Activated CD8-positive, alpha-beta memory T cell treated with anti-CD3 and anti-CD28 coated beads for 48 hours (primary cell): Measurements from ENCODE around the gene DMD.
"Not testable (repeated sequence)": the region's sequence is repeated elsewhere in the genome, so short reads cannot be mapped to it uniquely, and the experiment has no call there.

Experiments
- DNase-seq, 3 experiments: peaks; one replicate each; pipeline ENCODE4 v3.0.0-alpha.2; 2020; ENCODE audit warnings: low read depth in 2 of 3, low spot score in 2 of 3

Gene DMD

DNA sequence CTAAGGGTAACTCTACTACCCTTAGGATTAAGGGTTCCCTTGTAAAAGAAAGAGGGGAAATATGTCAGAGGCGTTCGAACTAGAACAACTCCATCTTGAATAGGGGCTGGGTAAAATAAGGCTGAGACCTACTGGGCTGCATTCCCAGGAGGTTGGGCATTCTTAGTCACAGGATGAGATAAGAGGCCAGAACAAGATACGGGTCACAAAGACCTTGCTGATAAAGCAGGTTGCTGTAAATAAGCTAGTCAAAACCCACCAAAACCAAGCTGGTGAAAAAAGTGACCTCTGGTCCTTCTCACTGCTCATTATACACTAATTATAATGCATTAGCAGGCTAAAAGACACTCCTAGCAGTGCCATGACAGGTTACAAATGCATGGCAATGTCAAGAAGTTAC lies 922.0 kb downstream of the DMD start:
- DNase-seq, result no peak

DNA sequence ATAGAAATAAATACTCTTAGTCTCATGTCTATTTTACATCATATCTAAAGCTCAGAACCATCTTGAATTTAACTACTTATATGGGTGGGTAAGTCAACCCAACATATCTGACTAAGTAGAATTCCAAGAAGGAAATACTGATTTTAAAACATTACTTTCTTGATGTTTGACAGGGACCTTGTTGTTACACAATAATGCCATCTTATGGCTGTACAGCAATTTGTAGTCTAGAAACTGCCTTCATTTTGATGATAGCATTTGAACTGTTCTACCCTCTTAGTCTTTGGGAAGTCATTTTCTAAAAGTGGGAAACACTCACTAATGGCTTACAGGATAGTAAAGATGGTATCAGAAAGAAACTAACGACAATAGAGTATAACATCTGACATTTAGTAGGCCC lies 929.5 kb downstream of the DMD start:
- DNase-seq, result no peak

DNA sequence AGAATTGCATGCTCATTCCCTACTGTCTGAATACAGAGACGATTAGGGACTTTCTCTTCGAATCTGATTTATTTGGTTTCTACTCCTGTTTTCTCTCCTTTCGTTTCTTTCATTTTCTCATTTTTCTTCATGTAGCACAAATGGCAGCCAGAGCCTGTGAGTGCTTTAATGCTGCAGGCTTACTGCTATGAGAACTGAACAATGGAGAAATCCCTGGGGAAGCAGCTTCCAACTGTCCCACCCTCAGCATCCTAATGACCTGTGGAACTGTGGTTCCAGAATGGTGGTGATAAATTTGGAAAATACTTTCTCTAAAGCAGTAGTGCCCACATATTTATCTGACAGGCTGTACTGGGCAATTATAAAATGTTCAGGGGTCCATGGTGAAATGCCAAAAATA lies 930.4 kb downstream of the DMD start:
- no peak for DNase-seq

DNA sequence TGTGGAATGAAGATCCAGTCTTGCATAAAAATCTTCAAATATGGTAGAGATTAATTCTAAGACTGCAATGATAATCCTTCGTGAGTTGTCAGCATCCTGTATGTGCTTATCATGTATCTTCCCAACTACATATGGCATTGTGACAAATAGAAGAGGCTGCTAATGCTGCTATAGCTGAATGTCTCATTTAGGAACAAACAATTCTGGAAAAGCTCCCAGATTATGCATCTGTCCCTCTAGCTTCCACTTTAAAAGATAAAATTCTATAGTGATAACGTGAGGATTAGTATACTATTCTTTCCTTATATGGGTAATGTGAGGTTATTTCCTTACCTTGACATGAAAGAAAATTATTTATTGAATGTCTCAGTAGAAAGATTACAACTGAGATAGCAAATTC lies 930.9 kb downstream of the DMD start:
- DNase-seq, result no peak

DNA sequence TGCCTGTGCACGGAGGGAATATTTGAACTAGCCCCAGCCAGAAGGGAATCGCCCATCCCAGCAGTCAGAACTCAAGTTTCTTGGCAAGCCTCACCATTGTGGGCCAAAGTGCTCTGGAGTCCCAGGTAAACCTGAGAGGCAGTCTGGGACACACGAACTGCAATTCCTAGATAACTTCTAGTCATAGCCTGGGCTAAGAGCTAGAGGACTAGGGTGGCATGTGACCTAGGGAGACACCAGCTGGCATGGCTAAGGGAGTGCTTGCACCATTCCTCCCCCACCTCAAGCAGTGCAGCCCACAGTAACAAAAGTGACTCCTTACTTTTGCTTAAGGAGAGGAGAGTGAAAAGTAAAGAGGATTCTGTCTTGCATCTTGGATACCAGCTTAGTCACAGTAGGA lies 935.2 kb downstream of the DMD start:
- DNase-seq, result no peak

DNA sequence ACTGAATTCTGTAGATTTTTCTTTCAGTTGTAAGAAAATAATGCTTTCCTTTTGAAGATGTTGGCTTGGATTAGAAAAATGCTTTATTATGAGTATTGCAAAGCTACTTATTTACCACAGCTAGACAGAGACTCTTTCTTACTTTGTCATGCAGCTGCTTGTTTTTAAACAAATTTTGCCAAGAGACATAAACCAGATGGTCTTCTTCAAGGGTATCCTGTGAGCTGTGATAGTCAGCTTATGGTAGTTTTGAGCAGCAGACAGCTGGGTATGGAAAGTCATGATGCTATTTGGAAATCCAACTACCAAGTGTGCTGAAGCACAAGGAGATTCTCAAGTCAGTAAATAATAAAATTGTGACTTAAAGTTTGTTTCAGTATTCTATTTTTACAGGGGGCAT lies 941.5 kb downstream of the DMD start:
- DNase-seq, result no peak

DNA sequence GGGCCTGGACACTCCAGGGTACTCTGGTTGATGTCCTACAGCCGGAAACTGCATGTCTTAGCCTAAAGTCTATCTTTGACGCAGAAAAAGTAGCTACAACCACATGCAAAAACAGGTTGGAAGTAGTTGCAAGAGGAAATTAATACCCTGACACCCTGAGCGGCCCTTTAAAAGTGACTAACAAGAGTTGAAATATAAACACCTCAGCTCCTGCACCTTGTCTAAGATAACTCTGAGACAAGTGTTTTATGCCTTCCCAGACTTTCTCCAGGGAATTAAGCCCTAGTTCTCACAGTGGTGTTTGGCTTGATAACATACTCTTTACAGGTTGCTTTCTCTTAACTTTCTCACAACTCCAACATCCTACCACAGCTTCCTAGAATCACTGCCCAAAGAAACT lies 943.1 kb downstream of the DMD start:
- DNase-seq, result no peak

DNA sequence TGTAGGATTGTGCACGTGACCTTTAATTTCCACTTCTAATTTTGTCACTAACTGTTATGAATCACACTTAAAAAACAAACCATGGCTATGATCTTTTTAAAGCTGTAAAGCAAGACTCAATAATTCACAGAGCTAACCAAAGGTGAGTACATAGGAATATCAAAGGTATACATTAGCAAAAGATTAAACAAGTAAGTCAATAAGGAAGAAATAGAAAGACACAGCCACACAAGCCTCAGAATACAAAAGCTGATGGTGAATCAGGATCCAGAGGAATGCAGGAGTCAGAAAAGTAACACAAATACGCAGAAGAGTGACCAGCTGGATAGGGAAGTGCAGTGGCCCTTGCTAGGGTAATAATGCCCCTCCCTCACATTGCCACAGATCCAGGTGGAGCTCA lies 943.6 kb downstream of the DMD start:
- DNase-seq, result no peak

DNA sequence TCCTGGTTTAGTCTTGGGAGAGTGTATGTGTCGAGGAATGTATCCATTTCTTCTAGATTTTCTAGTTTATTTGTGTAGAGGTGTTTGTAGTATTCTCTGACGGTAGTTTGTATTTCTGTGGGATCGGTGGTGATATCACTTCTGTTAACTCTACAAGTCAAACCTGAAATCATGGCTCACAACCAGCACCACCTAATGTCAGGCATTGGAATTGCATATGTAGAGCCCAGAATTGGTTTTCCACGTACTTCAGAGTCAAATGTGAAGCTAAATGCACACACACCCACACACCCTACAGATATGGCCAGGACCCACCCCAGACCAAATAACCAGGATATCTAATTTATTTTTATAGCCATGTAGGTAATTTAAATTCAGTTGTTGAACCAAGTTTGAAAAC lies 964.7 kb downstream of the DMD start:
- DNase-seq, result not testable (repeated sequence)

DNA sequence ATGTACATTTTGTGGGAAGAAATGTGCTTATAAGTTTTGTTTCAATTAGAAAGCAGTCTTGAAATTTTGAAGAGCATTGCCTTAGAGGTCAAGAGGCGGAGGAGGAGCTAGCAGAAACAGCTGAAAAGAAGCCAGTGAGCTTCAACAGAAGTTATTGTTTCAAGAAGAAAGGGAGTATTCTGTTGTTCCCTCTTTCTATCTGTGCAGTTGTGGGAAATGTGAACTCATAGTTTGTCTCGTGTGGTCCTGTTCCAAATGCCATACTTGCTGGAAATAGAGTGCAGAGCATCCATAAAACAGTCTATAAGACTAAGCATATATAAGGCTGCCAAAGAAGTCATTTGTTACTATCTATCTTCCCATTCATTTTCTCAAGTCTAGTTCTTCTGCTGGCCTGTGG lies 1015.7 kb downstream of the DMD start:
- DNase-seq, result no peak

DNA sequence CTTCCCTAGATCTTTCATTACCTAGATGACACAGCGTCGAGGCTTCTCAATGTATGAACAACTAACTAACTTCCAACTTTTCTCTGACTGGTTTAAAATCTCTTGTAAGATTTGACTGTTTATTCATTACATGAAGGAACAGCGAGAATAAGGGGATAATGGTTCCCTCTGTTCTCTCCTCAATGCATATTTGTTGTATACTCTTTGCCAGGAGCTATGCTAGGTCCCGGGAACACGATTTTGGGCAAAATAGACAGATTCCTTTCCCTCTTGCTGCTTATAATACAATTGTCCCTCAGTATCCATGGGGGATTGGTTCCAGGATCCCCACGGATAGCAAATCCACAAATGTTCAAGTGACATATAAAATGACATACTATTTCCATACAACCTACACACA lies 1020.0 kb downstream of the DMD start:
- DNase-seq, result no peak

DNA sequence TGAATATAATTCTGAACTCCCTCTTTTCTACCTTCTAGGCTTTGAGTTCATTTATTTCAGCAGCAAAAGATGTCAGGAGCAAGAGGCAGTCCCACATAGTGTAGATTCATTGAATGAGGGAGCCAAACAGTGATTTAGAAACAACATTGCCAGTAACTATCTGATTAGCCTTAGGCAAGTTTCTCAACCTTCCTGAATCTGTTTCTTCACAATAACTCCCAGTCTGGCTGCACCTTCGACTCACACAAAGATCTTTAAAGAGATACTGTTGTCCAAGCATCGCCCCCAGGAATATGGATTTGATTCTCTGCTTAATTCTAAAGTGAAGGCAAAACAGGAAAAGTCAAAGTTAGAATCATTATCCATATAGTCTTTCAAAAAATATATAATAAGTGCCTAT lies 1026.2 kb downstream of the DMD start:
- no peak for DNase-seq

DNA sequence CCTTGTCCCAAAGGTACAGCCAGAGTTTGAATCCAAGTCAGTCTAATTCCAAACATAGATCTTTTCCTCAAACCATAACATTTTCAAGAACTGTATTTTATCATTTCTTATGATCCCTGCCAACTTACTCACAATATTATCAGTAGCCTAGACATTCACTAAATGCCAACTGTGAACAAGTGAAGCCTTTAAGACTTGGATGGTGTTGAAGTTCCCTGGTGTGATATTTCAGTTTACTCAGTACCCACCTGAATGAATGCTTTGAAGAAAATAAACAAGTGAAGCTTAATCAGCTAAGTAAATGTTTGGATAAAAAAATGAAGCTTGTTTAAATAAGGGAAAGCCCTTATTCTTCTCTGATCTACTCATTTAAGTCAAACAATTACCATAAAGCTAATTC lies 1028.3 kb downstream of the DMD start:
- no peak for DNase-seq

DNA sequence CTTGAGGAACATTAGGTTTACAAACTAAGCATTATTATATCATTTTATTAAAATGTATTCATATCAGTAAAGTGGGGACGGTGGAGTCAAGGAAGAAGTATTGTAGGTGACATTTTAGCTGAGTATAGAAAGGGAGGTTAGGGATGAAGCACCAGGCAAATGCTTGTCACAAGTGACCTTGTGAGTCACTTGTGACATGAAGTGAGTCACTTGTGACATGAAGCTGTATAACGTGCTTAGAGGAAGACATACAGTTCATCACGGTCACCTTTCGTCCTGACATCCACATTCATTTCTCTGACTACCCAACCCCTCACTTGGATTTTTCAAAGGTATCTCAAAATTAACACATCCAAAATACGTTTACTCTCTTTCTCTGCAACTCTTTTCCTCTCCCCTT lies 1034.8 kb downstream of the DMD start:
- DNase-seq, result no peak

DNA sequence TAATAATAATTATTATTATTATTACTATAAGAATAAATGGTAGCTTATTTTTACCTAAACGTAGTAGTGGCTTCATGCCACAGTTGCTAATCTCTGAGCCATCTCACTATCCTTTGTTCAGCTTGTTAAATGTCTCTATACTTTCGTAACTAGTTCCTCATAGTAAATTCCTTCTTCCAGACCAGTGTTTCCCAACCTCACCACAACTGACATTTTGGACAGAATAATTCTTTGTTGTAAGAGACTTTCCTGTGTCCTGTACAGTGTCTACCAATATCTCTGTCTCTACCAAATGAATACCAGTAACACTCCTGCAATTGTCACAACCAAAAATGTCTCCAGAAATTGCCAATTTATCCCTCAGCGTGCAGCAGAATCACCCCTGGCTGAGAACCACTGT lies 1040.9 kb downstream of the DMD start:
- no peak for DNase-seq

DNA sequence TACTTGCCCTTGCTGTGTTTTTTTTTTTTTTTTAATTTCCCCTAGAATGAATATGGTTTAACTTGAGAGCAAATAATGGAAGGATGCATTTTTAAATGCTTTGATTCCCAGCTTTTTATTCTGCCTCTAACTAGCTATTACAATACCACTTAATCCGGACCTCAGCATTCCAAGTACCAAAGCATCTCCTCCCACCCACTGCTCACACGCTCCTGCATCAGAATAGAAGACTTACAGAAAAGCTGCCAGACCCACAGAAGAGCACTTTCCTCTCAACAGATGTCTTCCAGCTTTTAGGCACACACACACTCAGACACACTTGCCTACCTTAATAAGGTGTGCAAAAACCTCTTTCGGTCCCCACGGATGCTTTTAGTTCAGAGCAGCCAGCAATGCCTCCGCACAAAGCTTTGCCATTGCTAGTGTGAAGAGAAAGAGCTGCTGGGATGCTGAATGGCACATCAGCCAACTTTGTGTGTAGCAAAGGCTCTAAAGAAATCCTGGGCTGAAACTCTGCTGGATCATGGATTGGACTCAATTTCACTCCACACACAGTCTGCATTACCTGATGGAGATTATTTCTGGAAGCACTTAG lies 1056.2 kb downstream of the DMD start:
- DNase-seq, result no peak

DNA sequence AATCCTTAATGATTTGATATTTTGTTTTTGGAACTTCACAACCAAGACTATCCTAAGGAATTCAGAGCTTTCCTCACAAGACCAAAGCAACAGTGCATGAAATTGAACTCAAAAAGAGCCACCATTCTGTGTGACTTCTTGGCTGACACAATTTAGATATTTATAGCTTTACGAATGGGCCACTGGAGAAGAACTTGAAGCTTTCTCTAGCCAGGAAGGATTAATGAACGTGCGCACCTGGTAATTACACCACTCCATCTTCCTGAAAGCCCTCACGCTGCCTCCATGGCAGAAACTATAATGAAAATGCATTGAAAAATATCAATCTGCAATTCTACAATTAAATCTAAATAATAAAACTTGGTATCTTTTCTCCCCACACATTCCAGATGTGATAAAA lies 1057.8 kb downstream of the DMD start:
- DNase-seq, result no peak

DNA sequence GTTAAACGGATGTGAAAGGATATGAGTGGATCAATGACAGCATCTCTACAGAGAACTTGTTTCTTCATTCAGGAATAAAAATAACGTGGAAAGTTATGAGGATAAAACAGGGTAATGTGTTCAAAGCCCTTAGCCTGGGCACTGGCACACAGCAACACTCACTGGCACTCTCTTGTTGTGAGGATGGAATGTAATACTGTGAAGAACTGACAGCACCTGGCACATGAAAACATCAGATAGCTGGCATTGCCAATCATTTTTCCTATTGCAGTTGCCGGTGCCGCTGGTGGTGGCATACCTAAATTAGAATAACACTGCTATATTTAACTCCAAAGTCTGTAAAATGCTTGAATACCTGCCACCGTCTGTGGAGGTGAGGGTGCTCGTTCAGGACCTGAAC lies 1061.2 kb downstream of the DMD start:
- DNase-seq, result no peak

DNA sequence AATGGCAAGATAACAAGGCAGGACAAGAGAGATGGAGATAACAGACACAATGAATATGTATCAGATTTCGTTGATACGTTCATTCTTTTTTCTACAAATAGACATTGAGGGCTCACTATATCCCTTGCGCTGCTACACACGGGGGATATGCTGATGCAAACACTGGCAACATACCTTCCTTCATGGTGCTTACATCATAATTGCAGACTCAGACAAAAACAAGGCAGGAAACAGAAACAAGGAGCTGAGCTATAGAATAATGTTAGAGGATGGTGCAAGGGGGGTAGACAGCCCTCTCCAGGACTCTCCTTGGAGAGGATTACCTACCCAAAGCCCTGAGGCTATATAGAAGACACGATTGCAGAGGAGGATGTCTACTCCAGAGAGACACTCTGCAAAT lies 1069.5 kb downstream of the DMD start:
- DNase-seq, result no peak

DNA sequence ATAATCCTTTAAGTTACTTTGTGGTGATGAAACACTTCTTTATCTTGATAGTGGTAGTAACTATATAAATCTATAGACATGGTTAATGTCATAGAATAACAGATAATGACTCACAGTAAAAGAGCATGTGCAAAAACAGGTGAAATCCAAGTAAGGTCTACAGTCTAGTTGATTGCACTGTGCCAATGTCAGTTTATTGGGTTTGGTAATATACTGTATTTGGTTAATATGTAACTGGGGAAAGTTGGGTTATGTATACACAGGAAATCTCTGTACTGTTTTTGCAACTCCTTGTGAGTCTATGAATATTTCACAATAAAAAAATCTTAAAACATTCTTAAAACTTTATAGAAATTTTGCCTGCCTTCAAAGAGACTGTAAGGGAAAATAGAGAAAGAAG lies 1071.9 kb downstream of the DMD start:
- no peak for DNase-seq

DNA sequence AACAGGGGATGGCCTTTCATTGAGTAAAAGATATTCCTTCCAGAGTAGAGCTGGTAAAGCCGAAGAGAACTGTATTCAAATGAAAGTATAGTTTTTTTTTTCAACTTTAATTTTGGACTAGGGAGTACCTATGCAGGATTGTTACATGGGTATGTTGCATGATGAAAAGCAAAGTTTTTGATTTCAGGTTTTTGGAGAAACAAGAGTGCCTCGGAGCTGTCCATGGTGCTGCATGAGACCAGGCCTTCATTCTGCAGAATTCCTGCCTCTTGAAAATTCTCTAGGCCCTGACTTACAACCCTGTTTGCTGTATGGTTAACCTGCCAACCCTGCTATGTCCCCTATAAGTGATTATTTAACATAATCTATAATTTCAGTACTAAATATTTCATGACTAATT lies 1073.8 kb downstream of the DMD start:
- DNase-seq, result no peak

DNA sequence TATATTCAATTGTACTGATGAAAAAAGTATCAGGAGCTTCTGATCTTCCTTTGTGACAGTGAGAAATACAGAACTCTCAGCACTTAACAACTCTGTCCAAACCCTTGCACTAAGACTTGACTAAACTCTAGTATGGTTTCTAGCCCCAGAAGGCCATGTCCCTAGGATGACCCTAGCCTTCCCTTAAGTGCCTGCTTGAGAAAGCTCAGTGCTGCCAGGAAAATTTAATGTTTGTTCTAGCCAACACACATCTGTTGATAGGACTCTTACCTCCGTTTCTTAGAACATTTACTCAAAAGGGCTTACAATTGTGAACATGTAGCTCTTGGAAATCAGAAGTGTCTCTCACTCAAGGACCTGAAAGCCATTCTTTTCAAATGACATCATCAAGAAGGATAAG lies 1084.4 kb downstream of the DMD start:
- no peak for DNase-seq

DNA sequence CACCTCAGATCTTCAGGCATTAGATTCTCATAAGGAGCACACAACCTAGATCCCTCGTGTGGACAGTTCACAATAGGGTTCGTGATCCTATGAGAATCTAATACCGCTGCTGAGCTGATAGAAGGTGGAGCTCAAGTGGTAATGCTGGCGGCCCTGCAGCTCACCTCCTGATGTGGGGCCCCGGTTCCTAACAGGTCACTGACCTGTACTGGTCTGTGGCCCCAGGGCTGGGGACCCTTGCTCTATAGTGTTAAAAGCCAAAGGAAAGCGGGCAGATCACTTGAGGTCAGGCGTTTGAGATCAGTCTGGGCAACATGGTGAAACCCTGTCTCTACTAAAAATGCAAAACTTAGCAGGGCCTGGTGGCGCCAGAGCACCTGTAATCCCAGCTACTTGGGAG lies 1092.5 kb downstream of the DMD start:
- DNase-seq, result no peak

DNA sequence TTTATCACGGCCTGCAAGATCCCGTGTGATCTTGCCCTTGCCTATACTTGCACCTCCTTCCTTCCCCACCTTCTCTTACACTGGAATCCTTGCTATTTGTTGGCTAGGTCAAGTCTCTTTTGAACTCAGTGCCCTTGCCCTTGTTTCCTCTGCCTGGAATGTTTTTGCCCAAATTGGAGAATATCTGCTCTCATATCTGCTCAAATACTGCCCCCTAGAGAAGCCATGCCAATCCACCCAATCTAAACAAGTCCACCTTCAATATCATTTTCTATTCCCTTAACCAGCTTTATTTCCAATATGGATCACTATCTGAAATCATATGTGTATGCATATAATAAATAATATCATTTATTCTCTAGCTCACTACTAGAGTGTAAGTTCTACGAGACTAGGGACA lies 1095.3 kb downstream of the DMD start:
- no peak for DNase-seq
